Stimulated activated CD4-positive, alpha-beta T cell treated with anti-CD3 and anti-CD28 coated beads, TNF-alpha, amount 100 ng/mL, for 48 hours (primary cell): ENCODE data around the gene DNAJB12.
"Not testable (repeated sequence)": the region's sequence is repeated elsewhere in the genome, so short reads cannot be mapped to it uniquely, and the experiment has no call there.

ENCODE experiments used
- DNase-seq, 3 donors: peaks; one replicate each; pipeline ENCODE4 v3.0.0-alpha.2; 2020; ENCODE audit warnings: low read depth in 3 of 3

Gene DNAJB12

GRCh38 chr10:72316748-72317435 is 37.8 kb downstream of the DNAJB12 start:
- DNase-seq = no peak

GRCh38 chr10:72316386-72316700 is 38.4 kb downstream of the DNAJB12 start:
- DNase-seq = no peak

GRCh38 chr10:72315611-72316385 is 38.9 kb downstream of the DNAJB12 start:
- DNase-seq = no peak

GRCh38 chr10:72315054-72315453 is 39.7 kb downstream of the DNAJB12 start:
- DNase-seq = no peak

- no peak for DNase-seq
Measured at GRCh38 chr10:72314263-72314662, 40.5 kb downstream of the DNAJB12 start.

GRCh38 chr10:72312865-72313391 is 41.8 kb downstream of the DNAJB12 start:
- DNase-seq = no peak

GRCh38 chr10:72311667-72312066 is 43.1 kb downstream of the DNAJB12 start:
- DNase-seq = no peak

- no peak for DNase-seq
Measured at GRCh38 chr10:72310636-72311035, 44.1 kb downstream of the DNAJB12 start.

GRCh38 chr10:72310241-72310633 is 44.5 kb downstream of the DNAJB12 start:
- DNase-seq = no peak

- DNase-seq = no peak
Measured at GRCh38 chr10:72309290-72310240, 45.2 kb downstream of the DNAJB12 start.

GRCh38 chr10:72308320-72308987 is 46.3 kb downstream of the DNAJB12 start:
- no peak for DNase-seq

- DNase-seq = not testable (repeated sequence)
Measured at GRCh38 chr10:72307711-72308110, 47.0 kb downstream of the DNAJB12 start.

- no peak for DNase-seq
Measured at GRCh38 chr10:72306215-72306760, 48.4 kb downstream of the DNAJB12 start.

GRCh38 chr10:72303424-72304128 is 51.1 kb downstream of the DNAJB12 start:
- no peak for DNase-seq

- no peak for DNase-seq
Measured at GRCh38 chr10:72298592-72299519, 55.9 kb downstream of the DNAJB12 start.

- DNase-seq = peak; percentile 94 to 96 (median 95)
Measured at GRCh38 chr10:72297805-72298591, 56.7 kb downstream of the DNAJB12 start.

- peak; percentile 90 to 97 (median 96) for DNase-seq
Measured at GRCh38 chr10:72297281-72297804, 57.4 kb downstream of the DNAJB12 start.

GRCh38 chr10:72296829-72297280 is 57.9 kb downstream of the DNAJB12 start:
- DNase-seq = not testable (repeated sequence)
